Brain microvascular endothelial cell (primary cell): ENCODE measurements around the gene INKA2.

ENCODE experiments used
- DNase-seq: peaks from one replicate; pipeline ENCODE4 v3.0.0-alpha.2; 2020
- H3K27ac ChIP-seq: fragments of 250-450 bp; sonication (Bioruptor Pico); 2 replicates; pipeline ENCODE4 v1.5.1; 2020; ENCODE audit warnings: mild to moderate bottlenecking, moderate library complexity
- H3K27me3 ChIP-seq: fragments of 250-450 bp; sonication (Bioruptor Pico); replicated peaks from 2 replicates; pipeline ENCODE4 v1.5.1; 2020; ENCODE audit warnings: mild to moderate bottlenecking
- H3K36me3 ChIP-seq: fragments of 250-450 bp; sonication (Bioruptor Pico); replicated peaks from 2 replicates; pipeline ENCODE4 v1.5.1; 2020; ENCODE audit warnings: mild to moderate bottlenecking
- H3K4me3 ChIP-seq: 2 replicates; pipeline ENCODE4 v1.5.1; 2011; ENCODE audit warnings: low read depth, mild to moderate bottlenecking, control low read depth, low read length, moderate library complexity
- CTCF ChIP-seq: IDR thresholded peaks from 2 replicates; pipeline ENCODE4 v1.5.1; 2011; ENCODE audit warnings: low read depth, mild to moderate bottlenecking, moderate library complexity, low read length, control low read depth, inconsistent platforms; ENCODE audit errors: missing control alignments
- in situ Hi-C: cut with HindIII; loops from 2 replicates; pipeline ENCODE4 v1.10.0; 2017; ENCODE audit warnings: low sequenced_read_pairs, low pct_ligation_motif_present

INKA2 gene

DNA sequence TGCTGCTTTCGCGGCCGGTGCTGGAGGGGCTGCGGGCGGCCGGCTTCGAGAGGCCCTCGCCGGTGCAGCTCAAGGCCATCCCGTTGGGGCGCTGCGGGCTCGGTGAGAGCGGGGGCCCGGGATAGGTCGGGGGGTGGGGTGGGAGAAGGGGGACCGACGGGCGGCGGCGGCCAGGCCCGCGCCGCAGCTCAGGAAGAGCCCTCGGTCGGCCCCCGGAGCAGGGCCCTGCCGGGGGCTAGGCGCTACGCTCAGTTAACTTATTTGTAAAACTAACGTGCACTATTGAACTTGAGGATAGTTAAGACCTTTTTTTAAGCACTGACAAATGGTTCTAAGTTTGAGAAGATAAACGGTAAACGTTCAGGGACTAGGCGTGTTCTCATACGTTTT is 16.9 kb upstream of the INKA2 start:
- in situ Hi-C loops: no loop called here
- peaks cover 4% of the 10 kb centered on the region for H3K36me3 ChIP-seq
- H3K27me3 ChIP-seq: no peaks in the 10 kb centered on the region
- H3K4me3 ChIP-seq: peak overlapping the region; percentile 93
- no peak for TF ChIP-seq CTCF
- peak overlapping the region; percentile 89 for H3K27ac ChIP-seq
- DNase-seq: no peak

- TF ChIP-seq CTCF: peak; percentile 75
- in situ Hi-C loops: no loop called here
- H3K27me3 ChIP-seq: no peaks in the 10 kb centered on the region
- no peaks in the 10 kb centered on the region for H3K36me3 ChIP-seq
- DNase-seq: peak; percentile 95
- peak within 1 kb of the TSS; percentile 93 for H3K4me3 ChIP-seq
- H3K27ac ChIP-seq: peak within 1 kb of the TSS; percentile 89
These were observed 16.3 kb upstream of the INKA2 start, which contains the start of gene DDX20 for GRCh38 chr1:111755331-111756123. Gene DDX20, plus strand, starts transcription at chr1:111755901. Its CDS starts 24 bp downstream, at chr1:111755925.

GRCh38 chr1:111754984-111755330 is 15.8 kb upstream of the INKA2 start:
- Histone ChIP-seq H3K27me3 (no peaks in the 10 kb centered on the region), H3K4me3 (peak overlapping the region; percentile 93), H3K27ac (peak overlapping the region; percentile 89), H3K36me3 (no peaks in the 10 kb centered on the region)
- no peak for TF ChIP-seq CTCF
- in situ Hi-C loops: no loop called here
- DNase-seq: peak; percentile 44

GRCh38 chr1:111751906-111752575 is 12.8 kb upstream of the INKA2 start:
- no peak for DNase-seq
- in situ Hi-C loops: no loop called here
- no peaks in the 10 kb centered on the region for H3K27me3 ChIP-seq

DNA sequence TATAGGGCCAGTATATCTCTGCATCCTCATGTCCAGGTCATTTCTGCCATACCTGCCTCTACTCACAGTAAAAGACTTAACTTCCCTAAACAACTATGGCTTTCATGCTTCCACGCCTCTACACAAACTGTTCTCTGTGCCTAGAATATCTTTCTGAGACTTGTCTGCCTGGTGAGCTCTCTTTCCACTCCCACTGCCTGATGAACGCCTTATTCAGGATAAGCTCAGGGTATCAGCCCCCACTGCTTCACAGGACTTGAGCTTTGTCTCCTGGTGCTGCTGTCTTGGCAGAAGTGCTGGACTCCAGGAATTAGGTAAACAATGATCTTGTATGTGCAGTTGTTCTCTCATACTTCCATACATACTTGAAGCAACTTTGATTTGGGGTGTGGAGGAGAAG is 11.7 kb upstream of the INKA2 start:
- no peak for DNase-seq
- TF ChIP-seq CTCF: no peak
- no peak overlapping the region for H3K27ac ChIP-seq
- in situ Hi-C loops: no loop called here
- H3K4me3 ChIP-seq: no peak overlapping the region
- H3K36me3 ChIP-seq: no peaks in the 10 kb centered on the region
- H3K27me3 ChIP-seq: no peaks in the 10 kb centered on the region

More at GRCh38 chr1:111751906-111752575, 12.8 kb upstream of the INKA2 start:
- Histone ChIP-seq H3K36me3 (no peaks in the 10 kb centered on the region), H3K27ac (no peak overlapping the region), H3K4me3 (no peak overlapping the region)
- no peak for TF ChIP-seq CTCF

- in situ Hi-C loops: no loop called here
- TF ChIP-seq CTCF: no peak
- no peak overlapping the region for H3K27ac ChIP-seq
These were observed 10.4 kb upstream of the INKA2 start for GRCh38 chr1:111749628-111750027.

More at GRCh38 chr1:111749628-111750027, 10.4 kb upstream of the INKA2 start:
- DNase-seq: no peak
- no peaks in the 10 kb centered on the region for H3K27me3 ChIP-seq
- H3K4me3 ChIP-seq: no peak overlapping the region
- no peaks in the 10 kb centered on the region for H3K36me3 ChIP-seq
